Prostate gland (tissue), 2 donors: ENCODE data around the gene P2RY13. TPM values are rescaled to one million over a fixed set of nuclear protein-coding genes. Genes with fewer than 3 reads are reported as not detected.

Experiments used
- DNase-seq: peaks from one replicate; pipeline ENCODE4 v3.0.0-alpha.2; 2019; ENCODE audit warnings: low spot score
- H3K27ac ChIP-seq, 2 donors: fragments of 200-600 bp; sonication (generic); 2 replicates each; pipeline ENCODE4 v1.5.1; 2017 to 2019
- H3K27me3 ChIP-seq: fragments of 200-600 bp; sonication (generic); replicated peaks from 2 replicates; pipeline ENCODE4 v1.5.1; 2019; ENCODE audit not compliant: insufficient read depth
- H3K36me3 ChIP-seq, 2 donors: fragments of 200-600 bp; sonication (generic); 1 replicate in 1 of 2; 2 replicates in 1 of 2; pipeline versions ENCODE4 v1.5.1 to v1.8.1; 2017 to 2019
- H3K4me1 ChIP-seq: fragments of 200-600 bp; sonication (generic); replicated peaks from 2 replicates; pipeline ENCODE4 v1.5.1; 2019
- H3K4me3 ChIP-seq, 2 donors: fragments of 200-600 bp; sonication (generic); 2 replicates each; pipeline ENCODE4 v1.5.1; 2017 to 2019
- H3K9me3 ChIP-seq: fragments of 200-600 bp; sonication (generic); 2 replicates; pipeline ENCODE4 v1.5.1; 2017
- POLR2A ChIP-seq: fragments of 450-650 bp; IDR thresholded peaks from one replicate; pipeline ENCODE4 v1.6.1; 2016; ENCODE audit warnings: antibody characterized with exemption, mild to moderate bottlenecking
- POLR2AphosphoS5 ChIP-seq: sonication (generic); formaldehyde crosslinking; IDR thresholded peaks from one replicate; pipeline ENCODE4 v1.6.1; 2017; ENCODE audit warnings: antibody characterized with exemption
- WGBS: methylation state at CpG from one replicate; pipeline ENCODE4 v1.1.5; 2018; 5-methylcytosine and 5-hydroxymethylcytosine counted together
- intact Hi-C: fragments of 100-400 bp; cut with DNase I; formaldehyde crosslinking; loops from one replicate; pipeline ENCODE4 v1.14.2; 2022
- total RNA-seq, 2 donors: library from RNA; depleted of rRNA; stranded (reverse); fragments of >200 nt; gene quantifications; one replicate each; pipeline ENCODE4 v1.1.0, GENCODE V29; 2016
- TF ChIP-seq, protein P1 (sequence below), 4 experiments: fragments of 200-600 bp in 2 of 4; fragments of 450-650 bp in 2 of 4; sonication (generic) in 2 of 4; IDR thresholded peaks; 1 replicate in 3 of 4; 2 replicates in 1 of 4; pipeline ENCODE4 v1.5.1; 2016 to 2019; ENCODE audit warnings: antibody characterized with exemption in 4 of 4, mild to moderate bottlenecking in 2 of 4, moderate library complexity in 2 of 4

The P2RY13 gene
- total RNA-seq, 2 donors from 2014 or later = 0.28 to 0.73 TPM

DNA sequence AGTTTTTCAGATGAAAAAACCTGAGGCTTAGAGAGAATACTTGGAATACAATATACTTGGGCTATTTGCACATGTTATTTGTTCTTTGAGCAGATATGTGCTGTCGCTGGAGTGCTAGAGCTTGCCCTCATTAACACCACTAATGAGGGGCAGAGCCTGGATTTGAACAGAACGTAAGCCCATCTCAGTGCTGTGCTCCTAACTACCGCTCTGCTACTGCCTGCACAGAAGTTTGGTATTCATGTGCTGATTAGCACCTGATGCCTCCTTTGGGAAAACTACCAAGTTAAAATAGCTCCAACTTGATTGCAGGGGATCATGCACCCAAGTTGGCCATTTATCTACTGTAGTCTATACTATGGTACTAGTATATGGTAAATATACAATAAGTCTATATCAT lies 16.4 kb downstream of the P2RY13 start:
- Histone ChIP-seq H3K9me3 (no peaks in the 10 kb centered on the region), H3K27me3 (no peaks in the 10 kb centered on the region), H3K4me1 (no peaks in the 10 kb centered on the region), H3K27ac (no peak overlapping the region), H3K4me3 (no peak overlapping the region), H3K36me3 (no peaks in the 10 kb centered on the region)
- TF ChIP-seq POLR2AphosphoS5 (no peak), POLR2A (no peak)
- TF ChIP-seq, protein P1, sequence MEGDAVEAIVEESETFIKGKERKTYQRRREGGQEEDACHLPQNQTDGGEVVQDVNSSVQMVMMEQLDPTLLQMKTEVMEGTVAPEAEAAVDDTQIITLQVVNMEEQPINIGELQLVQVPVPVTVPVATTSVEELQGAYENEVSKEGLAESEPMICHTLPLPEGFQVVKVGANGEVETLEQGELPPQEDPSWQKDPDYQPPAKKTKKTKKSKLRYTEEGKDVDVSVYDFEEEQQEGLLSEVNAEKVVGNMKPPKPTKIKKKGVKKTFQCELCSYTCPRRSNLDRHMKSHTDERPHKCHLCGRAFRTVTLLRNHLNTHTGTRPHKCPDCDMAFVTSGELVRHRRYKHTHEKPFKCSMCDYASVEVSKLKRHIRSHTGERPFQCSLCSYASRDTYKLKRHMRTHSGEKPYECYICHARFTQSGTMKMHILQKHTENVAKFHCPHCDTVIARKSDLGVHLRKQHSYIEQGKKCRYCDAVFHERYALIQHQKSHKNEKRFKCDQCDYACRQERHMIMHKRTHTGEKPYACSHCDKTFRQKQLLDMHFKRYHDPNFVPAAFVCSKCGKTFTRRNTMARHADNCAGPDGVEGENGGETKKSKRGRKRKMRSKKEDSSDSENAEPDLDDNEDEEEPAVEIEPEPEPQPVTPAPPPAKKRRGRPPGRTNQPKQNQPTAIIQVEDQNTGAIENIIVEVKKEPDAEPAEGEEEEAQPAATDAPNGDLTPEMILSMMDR (IDR thresholded peaks at IDR 0.05) = no peak
- 85% methylated on average over 3 of the region's 3 CpGs for WGBS
- no peak for DNase-seq
- intact Hi-C loops = no loop called here

GRCh38 chr3:151309566-151309965 lies 19.8 kb downstream of the P2RY13 start:
- Histone ChIP-seq H3K4me1 (no peaks in the 10 kb centered on the region), H3K9me3 (no peaks in the 10 kb centered on the region), H3K27ac (no peak overlapping the region), H3K4me3 (no peak overlapping the region), H3K36me3 (no peaks in the 10 kb centered on the region), H3K27me3 (no peaks in the 10 kb centered on the region)
- no peak for DNase-seq
- 98% methylated on average over 2 of the region's 2 CpGs for WGBS
- intact Hi-C loops = no loop called here
- TF ChIP-seq POLR2AphosphoS5 = no peak
- TF ChIP-seq POLR2A = no peak
- TF ChIP-seq, protein P1 (IDR thresholded peaks at IDR 0.05) = no peak

DNA sequence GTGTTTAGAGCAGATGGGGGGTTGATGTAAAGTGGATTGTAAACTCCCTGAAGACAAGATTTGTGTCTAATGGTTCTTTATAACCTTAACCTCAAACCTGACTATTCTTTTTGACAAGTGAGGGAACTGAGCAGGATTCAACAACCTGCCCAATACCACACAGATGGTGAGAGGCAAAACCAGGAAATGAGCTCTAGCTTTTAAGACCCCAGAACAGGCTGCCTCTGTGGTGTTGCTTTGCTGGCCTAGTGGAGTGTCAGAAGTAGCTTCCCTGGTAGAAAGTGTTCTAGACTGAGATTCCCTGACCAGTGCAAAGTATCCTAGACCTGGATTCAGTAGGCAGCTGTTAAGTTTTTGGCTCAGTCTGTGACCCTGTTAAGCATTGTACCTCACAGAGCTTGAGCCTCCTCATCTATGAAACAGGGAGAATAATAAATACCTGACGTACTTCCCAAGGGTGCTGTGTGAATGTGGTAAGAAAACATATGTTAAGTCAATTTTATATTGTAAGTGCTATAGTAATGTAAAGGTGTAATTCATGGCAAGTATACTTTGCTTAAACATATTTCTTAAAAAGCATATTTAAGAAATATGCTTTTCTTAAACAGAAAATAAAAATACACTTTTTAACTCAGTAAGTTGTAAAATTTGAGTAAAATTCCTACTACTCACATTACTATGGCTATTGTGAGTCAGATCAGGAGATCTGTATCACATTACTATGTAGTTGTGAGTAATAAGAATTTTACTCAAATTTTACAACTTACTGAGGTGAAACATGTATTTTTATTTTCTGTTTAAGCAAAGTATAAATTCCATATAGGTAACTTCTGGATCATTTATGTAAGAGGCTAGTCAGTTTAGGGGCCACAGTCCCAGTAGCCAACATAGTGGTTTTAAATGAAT lies 21.5 kb downstream of the P2RY13 start:
- Histone ChIP-seq H3K4me1 (no peaks in the 10 kb centered on the region), H3K36me3 (no peaks in the 10 kb centered on the region), H3K27ac (no peak overlapping the region), H3K27me3 (no peaks in the 10 kb centered on the region), H3K4me3 (no peak overlapping the region), H3K9me3 (no peaks in the 10 kb centered on the region)
- 85% methylated on average over 1 of the region's 1 CpG for whole genome bisulfite sequencing
- TF ChIP-seq, protein P1 (IDR thresholded peaks at IDR 0.05) = no peak
- no peak for TF ChIP-seq POLR2A
- no peak for TF ChIP-seq POLR2AphosphoS5
- no peak for DNase-seq
- intact Hi-C loops = no loop called here

DNA sequence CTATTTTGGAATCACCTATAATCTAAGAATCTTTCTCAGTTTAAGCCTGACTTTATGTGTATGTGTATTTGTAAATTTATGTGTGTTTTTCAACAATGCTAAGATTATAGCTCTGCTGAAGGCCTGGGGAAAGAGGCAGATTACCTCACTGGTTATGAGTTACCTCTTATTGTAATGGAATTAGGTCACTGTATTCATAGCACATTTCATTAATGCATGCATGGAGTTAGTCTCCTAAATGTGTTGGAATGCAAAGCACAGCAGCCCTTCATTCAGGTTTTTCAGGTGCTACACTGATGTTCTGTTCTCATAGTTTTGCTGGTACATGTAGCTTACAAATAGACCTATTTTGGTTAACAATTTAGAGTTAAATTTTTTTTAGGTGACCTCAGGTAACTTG lies 22.2 kb downstream of the P2RY13 start:
- intact Hi-C loops = no loop called here
- TF ChIP-seq POLR2A (no peak), POLR2AphosphoS5 (no peak)
- TF ChIP-seq, protein P1 (IDR thresholded peaks at IDR 0.05) = no peak
- Histone ChIP-seq H3K9me3 (no peaks in the 10 kb centered on the region), H3K4me1 (no peaks in the 10 kb centered on the region), H3K36me3 (no peaks in the 10 kb centered on the region), H3K27ac (no peak overlapping the region), H3K4me3 (no peak overlapping the region), H3K27me3 (no peaks in the 10 kb centered on the region)
- no peak for DNase-seq
